Esophagus (tissue), 2 donors: ENCODE results near the gene CXCL16. TPM values are rescaled to one million over a fixed set of nuclear protein-coding genes. Genes with fewer than 3 reads are reported as not detected.
"Not testable (repeated sequence)": the region's sequence is repeated elsewhere in the genome, so short reads cannot be mapped to it uniquely, and the experiment has no call there.

Experiments
- H3K27ac ChIP-seq, 2 donors: one replicate each; pipeline ENCODE4 v1.5.1; 2013; ENCODE audit warnings: low read depth in 2 of 2, mild to moderate bottlenecking in 2 of 2, inconsistent platforms in 1 of 2, low read length in 1 of 2, moderate library complexity in 1 of 2
- H3K27me3 ChIP-seq, 2 donors: one replicate each; pipeline ENCODE4 v1.6.1; 2013; ENCODE audit warnings: low read length in 2 of 2, control low read depth in 1 of 2, mild to moderate bottlenecking in 1 of 2; ENCODE audit not compliant: insufficient read depth in 2 of 2, control insufficient read depth in 1 of 2
- H3K36me3 ChIP-seq, 2 donors: one replicate each; pipeline ENCODE4 v1.6.1; 2013; ENCODE audit warnings: low read length in 1 of 2; ENCODE audit not compliant: control insufficient read depth in 2 of 2, insufficient read depth in 2 of 2
- H3K4me1 ChIP-seq, 2 donors: one replicate each; pipeline ENCODE4 v1.6.1; 2013; ENCODE audit warnings: low read length in 1 of 2; ENCODE audit not compliant: control insufficient read depth in 2 of 2, insufficient read depth in 2 of 2
- H3K4me3 ChIP-seq, 2 donors: one replicate each; pipeline ENCODE4 v1.5.1; 2013; ENCODE audit warnings: low read length in 2 of 2, mild to moderate bottlenecking in 2 of 2, low read depth in 1 of 2, moderate library complexity in 1 of 2
- H3K9me3 ChIP-seq, 2 donors: one replicate each; pipeline ENCODE4 v1.6.1; 2013; ENCODE audit warnings: mild to moderate bottlenecking in 2 of 2, low read depth in 1 of 2, low read length in 1 of 2, moderate library complexity in 1 of 2; ENCODE audit not compliant: control insufficient read depth in 2 of 2, insufficient read depth in 1 of 2
- WGBS, 2 donors: extraction: QIAGEN DNeasy Blood & Tissue Kit; methylation state at CpG; one replicate each; pipeline ENCODE4 v1.1.7; 2013; 5-methylcytosine and 5-hydroxymethylcytosine counted together
- polyA plus RNA-seq, 2 donors: library from polyadenylated mRNA; stranded (reverse); fragments of 200-250 nt; gene quantifications; one replicate each; pipeline ENCODE4 v1.2.3, GENCODE V29; 2013
- donor health status: healthy with polysubstance abuse.
- donor health status: Bipolar disorder and iron deficiency.

CXCL16 gene
- polyA plus RNA-seq, 2 donors: 10.9 to 20.3 TPM

DNA sequence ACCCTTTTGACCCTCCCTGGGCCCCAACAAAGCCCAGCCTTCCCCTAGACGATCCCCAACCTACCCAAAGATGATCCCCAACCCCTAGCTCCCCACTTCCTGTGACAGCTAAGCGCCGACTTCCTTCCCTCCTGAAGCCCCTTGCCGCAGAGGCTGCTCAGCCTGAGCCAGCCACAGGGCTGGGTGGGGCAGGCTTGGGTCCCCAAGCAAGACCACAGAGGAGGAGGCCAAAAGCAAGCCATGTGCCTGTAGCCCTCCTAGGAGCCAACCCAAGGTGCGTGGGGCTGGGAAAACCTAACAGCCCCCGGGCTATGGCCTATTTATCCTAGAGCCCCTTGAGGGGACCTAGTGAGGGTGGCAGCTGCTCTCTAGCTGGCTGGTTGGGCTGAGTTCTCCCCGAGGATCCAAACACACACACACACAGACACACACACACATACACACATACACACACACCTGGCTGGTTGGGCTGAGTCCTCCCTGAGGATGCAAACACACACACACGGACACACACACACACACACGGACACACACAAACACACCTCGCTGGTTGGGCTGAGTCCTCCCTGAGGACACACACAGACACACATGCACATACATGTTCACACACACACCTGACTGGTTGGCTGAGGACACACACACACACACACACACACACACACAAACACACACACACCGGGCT is 24.5 kb downstream of the CXCL16 start:
- H3K36me3 ChIP-seq: peaks cover 6 to 11% of the 10 kb centered on the region in 2 donors
- H3K4me3 ChIP-seq: no peak overlapping the region
- peak overlapping the region in 1 of 2 donors; percentile 5 for H3K27ac ChIP-seq
- no peaks in the 10 kb centered on the region for H3K9me3 ChIP-seq
- 69% methylated on average over 11 of the region's 11 CpGs for WGBS, 2 donors
- peaks cover 0 to 12% of the 10 kb centered on the region in 2 donors for H3K4me1 ChIP-seq
- H3K27me3 ChIP-seq: no peaks in the 10 kb centered on the region

DNA sequence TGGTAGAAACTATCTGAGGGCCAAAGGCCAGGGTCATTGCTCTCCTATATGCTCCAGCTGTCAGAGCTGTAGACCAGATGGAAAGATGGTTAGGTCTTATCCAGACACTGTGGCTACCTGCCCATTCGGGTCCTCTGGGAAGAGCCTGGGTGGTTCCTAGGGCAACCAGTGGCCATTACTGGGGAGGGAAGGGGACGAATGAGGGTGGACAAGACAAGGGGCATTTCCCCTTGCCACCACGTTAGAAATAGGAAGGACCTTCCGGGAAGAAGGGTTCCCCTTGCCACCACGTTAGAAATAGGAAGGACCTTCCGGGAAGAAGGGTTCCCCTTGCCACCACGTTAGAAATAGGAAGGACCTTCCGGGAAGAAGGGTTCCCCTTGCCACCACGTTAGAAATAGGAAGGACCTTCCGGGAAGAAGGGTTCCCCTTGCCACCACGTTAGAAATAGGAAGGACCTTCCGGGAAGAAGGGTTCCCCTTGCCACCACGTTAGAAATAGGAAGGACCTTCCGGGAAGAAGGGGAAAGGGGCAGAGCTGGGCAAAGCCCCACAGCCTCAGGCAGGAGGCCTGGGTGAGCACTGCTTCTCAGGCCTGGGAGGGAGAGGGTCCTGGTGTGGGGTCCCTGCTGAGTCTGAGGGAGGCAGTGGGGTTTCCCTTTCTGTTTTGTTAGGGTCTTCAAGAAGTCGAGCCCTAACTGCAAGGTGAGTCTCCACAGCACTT is 25.2 kb downstream of the CXCL16 start:
- Histone ChIP-seq H3K36me3 (peaks cover 6 to 11% of the 10 kb centered on the region in 2 donors), H3K27ac (peak overlapping the region in 1 of 2 donors; percentile 5), H3K4me1 (peaks cover 0 to 12% of the 10 kb centered on the region in 2 donors)
- H3K27me3 ChIP-seq, H3K9me3 ChIP-seq, H3K4me3 ChIP-seq: not testable (repeated sequence)
- WGBS, 2 donors: 75 to 81% methylated on average over 7 to 10 of the region's 15 CpGs

DNA sequence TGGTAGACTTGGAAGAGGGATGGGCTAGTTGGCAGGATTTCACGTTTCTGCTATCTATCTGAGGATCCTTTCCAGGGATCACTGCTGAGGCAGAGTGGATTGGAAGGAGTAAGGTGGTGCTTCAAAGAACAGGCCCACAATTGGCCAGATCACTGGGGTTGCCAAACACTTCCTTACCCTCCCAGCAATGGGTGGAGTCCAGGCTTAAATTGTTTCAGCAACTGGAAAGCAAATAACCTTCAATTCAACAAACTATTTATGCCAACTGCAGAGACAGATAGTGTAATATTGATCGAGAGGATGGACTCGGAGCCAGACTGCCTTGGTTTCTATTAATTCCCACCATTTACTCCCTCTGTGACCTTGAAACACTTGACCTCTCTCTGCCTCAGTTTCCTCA is 27.2 kb downstream of the CXCL16 start:
- no peak overlapping the region for H3K4me3 ChIP-seq
- peak overlapping the region in 1 of 2 donors; percentile 13 for H3K27ac ChIP-seq
- peaks cover 3 to 5% of the 10 kb centered on the region in 2 donors for H3K36me3 ChIP-seq
- H3K27me3 ChIP-seq: no peaks in the 10 kb centered on the region
- WGBS, 2 donors: 63 to 79% methylated on average over 3 of the region's 3 CpGs
- peaks cover 0 to 12% of the 10 kb centered on the region in 2 donors for H3K4me1 ChIP-seq
- no peaks in the 10 kb centered on the region for H3K9me3 ChIP-seq

DNA sequence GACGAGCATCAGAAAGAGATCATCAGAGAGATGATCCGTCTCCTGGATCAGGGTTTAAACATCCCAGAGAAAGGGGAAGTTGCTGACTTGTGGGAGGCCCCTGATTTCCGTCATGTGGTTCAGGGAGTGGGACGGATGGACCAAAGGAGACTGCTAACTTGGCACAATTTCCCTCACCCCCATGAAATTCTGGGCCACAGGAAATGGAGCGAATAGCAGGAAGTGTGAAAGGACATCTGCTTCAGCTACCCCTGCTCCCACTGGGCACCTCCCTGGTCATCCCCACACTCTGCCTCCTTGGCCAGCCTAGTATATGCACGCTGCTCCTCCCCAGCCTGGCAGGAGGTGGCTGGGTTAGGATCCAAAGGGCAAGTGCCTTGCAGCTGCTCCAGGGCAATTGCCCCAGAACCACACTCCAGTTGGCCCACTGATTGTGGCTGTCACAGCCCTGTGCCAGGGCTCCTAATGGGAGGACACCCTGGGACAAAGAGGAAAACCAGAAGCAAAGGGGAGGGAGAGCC is 28.0 kb downstream of the CXCL16 start:
- no peaks in the 10 kb centered on the region for H3K36me3 ChIP-seq
- H3K27ac ChIP-seq: peak overlapping the region; percentile 91 to 92
- H3K4me1 ChIP-seq: peaks cover 0 to 12% of the 10 kb centered on the region in 2 donors
- no peak overlapping the region for H3K4me3 ChIP-seq
- H3K9me3 ChIP-seq: no peaks in the 10 kb centered on the region
- 52 to 54% methylated on average over 6 of the region's 6 CpGs for WGBS, 2 donors
- H3K27me3 ChIP-seq: no peaks in the 10 kb centered on the region

DNA sequence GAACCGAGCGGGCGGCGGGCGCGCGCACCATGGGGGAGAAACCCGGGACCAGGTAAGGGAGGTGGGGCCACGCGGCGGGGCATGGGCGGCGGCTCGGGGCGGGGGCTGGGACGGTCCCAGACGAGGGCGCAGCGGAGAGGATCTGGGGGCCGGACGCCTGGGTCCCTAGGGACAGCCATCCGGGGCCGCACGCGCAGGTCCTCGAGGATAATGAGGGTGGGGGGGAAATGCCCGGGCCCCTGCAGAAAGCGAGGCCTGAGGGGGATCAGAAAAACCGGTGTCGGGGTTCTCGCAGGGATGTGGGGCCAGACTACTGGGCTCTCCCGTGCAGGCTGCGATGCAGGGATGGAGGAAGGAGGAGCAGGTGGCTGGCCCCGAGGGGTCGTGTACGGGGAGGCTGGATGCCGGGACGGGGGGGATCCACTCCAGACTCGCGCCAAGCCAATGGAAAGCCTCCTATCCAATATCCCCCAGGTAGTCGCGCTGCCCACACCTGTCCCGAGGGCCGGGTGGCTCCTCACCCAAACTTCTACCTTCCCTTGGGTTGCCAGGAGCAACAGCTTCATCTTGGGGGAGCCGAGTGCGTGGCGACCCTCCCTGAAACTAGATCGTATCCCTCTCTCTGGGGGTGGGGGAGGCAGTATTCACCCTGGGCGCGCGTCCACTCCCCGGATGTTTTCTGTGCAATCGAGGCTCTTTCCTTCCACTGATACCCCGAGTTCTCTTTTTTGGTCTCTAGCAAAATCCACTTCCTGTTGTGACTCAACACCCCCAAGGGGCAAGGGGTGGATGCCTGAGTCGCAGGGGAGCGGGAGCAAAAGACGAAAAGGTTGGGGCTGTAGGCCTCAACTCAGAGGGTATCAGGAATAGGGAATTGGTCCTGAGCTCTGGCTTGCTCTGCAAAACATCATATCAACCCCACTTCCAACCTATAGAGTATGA is 28.8 kb downstream of the CXCL16 start:
- Histone ChIP-seq H3K4me3 (peak overlapping the region; percentile 53 to 64), H3K27ac (peak overlapping the region; percentile 91 to 92), H3K9me3 (no peaks in the 10 kb centered on the region), H3K27me3 (no peaks in the 10 kb centered on the region), H3K4me1 (peaks cover 0 to 12% of the 10 kb centered on the region in 2 donors), H3K36me3 (no peaks in the 10 kb centered on the region)
- WGBS, 2 donors: 6 to 8% methylated on average over 41 to 57 of the region's 57 CpGs

DNA sequence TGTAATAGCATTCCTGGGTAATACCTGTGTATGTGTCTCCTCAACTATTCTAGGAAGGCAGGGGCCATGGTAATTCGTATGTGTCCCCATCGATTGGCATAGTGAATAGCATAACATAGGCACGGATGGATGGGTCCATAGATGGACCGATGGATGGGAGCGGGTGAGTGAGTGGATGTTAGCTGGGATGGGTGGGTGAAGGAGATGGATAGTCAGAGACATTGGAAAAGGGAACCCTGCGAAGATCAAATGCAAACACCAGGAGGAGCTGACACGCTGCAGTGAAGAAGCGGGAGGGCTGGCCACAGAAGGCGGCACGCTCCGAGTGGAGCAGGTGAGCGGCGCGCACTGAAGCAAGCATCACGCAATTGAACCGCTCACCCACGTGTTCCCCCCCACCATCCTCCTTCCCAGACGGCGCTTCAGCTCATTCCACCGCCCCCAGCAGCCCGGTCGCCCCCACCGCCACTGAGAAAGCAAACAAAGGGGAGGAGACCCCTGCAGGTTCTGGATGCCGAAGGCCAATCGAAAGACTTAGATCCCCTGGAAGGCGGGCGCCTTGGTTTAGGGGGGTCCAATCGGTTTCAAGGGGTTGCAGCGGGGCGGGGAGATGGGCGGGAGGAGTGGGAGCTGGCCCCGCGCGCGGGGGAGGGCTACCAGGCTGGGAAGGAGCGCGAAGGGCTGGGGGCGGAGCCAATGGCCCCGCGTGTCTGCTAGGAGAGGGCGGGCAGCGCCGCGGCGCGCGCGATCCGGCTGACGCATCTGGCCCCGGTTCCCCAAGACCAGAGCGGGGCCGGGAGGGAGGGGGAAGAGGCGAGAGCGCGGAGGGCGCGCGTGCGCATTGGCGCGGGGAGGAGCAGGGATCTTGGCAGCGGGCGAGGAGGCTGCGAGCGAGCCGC is 29.7 kb downstream of the CXCL16 start, which contains the start of gene ARRB2:
TSS of gene ARRB2 (plus strand) at position 839 of the 899 bp plus-strand sequence. CDS start 90 bp downstream, outside the sequence.
- peak within 1 kb of the TSS; percentile 91 to 92 for H3K27ac ChIP-seq
- no peaks in the 10 kb centered on the region for H3K27me3 ChIP-seq
- WGBS, 2 donors: 1% methylated on average over 58 to 67 of the region's 67 CpGs

DNA sequence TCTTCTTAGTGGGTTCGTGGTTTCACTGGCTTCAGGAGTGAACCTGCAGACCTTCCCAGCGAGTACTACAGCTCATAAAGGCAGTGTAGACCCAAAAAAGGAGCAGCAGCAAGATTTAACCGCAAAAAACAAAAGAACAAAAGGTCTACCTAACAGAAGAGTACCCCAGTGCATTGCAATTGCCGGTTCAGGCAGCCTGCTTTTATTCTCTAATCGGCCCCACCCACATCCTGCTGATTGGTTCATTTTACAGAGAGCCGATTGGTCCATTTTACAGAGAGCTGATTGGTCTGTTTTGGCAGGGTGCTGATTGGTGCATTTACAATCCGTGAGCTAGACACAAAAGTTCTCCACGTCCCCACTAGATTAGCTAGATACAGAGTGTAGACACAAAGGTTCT is 31.3 kb downstream of the CXCL16 start:
- Histone ChIP-seq H3K36me3 (no peaks in the 10 kb centered on the region), H3K4me1 (peaks cover 0 to 14% of the 10 kb centered on the region in 2 donors), H3K27me3 (no peaks in the 10 kb centered on the region), H3K27ac (no peak overlapping the region), H3K9me3 (no peaks in the 10 kb centered on the region), H3K4me3 (no peak overlapping the region)
- whole genome bisulfite sequencing, 2 donors: 77 to 81% methylated on average over 8 of the region's 8 CpGs

More for the DNA sequence above, 29.7 kb downstream of the CXCL16 start, which contains the start of gene ARRB2:
- Histone ChIP-seq H3K36me3 (no peaks in the 10 kb centered on the region), H3K4me1 (peaks cover 0 to 12% of the 10 kb centered on the region in 2 donors), H3K9me3 (no peaks in the 10 kb centered on the region), H3K4me3 (peak within 1 kb of the TSS; percentile 53 to 64)

DNA sequence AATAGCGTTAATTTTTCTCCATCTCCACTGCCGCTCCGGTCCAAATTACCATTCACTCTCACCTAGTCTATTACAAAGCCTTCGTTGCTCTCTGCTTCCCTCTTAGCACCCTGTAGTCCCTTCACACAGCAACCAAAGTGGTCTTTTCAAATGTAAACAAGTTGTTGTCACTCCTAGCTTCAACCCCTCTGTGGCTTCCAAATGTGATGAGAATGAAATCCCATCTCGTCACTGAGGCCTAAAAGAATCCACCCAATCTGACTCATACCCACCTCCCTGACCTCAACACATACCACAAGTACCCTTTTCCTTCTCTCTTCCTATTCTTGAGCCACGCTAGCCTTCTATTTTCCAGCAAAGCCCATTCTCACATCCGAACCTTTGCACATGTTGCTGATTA is 33.6 kb downstream of the CXCL16 start:
- Histone ChIP-seq H3K4me3 (no peak overlapping the region), H3K27me3 (no peaks in the 10 kb centered on the region), H3K36me3 (no peaks in the 10 kb centered on the region), H3K4me1 (peaks cover 0 to 6% of the 10 kb centered on the region in 2 donors), H3K9me3 (no peaks in the 10 kb centered on the region), H3K27ac (no peak overlapping the region)
- 80 to 85% methylated on average over 7 of the region's 7 CpGs for WGBS, 2 donors
